ENCODE results near the gene LAMA2.

- TF ChIP-seq POLR2A (IDR thresholded peaks at IDR 0.05; ENCODE audit: control extremely low read depth in 1 of 2, low read depth in 2 of 2, low read length in 2 of 2) = no peak
- TF ChIP-seq BRCA1 (IDR thresholded peaks at IDR 0.05; ENCODE audit: low read depth, low read length) = no peak
- no peak for TF ChIP-seq RXRA (IDR thresholded peaks at IDR 0.05; ENCODE audit: insufficient read depth, low read depth, low read length)
- TF ChIP-seq SIN3A (conservative IDR thresholded peaks at IDR 0.05 in 1 of 2, IDR thresholded peaks at IDR 0.05 in 1 of 2; ENCODE audit: low read depth in 1 of 2, low read length in 2 of 2) = no peak
- no peak for TF ChIP-seq RAD21 (IDR thresholded peaks at IDR 0.05 in 1 of 2, conservative IDR thresholded peaks at IDR 0.05 in 1 of 2; ENCODE audit: low read depth in 2 of 2, low read length in 2 of 2)
- TF ChIP-seq FOSL1 (IDR thresholded peaks at IDR 0.05; ENCODE audit: insufficient read depth, low read depth, low read length) = no peak
- no peak for TF ChIP-seq GABPA (IDR thresholded peaks at IDR 0.05; ENCODE audit: borderline replicate concordance, insufficient read depth, low read length)
- TF ChIP-seq SRF (IDR thresholded peaks at IDR 0.05; ENCODE audit: low read depth, low read length) = no peak
- no peak for TF ChIP-seq JUN (IDR thresholded peaks at IDR 0.05; ENCODE audit: low read depth, low read length)
- no peak for TF ChIP-seq CTCF (IDR thresholded peaks at IDR 0.05; ENCODE audit: control extremely low read depth in 1 of 3, insufficient read depth in 1 of 3, low read depth in 1 of 3, low read length in 3 of 3)
- no peak for TF ChIP-seq SAP30 (IDR thresholded peaks at IDR 0.05; ENCODE audit: insufficient read depth, insufficient replicate concordance, low read length)
- TF ChIP-seq EZH2 (IDR thresholded peaks at IDR 0.05; ENCODE audit: low read depth, low read length, severe bottlenecking) = no peak
These were observed 399.1 kb downstream of the LAMA2 start for GRCh38 chr6:129282019-129282418.
